Right forelimb (tissue), 1 donor: ENCODE results near the gene DYSF.

ENCODE experiments used
- DNase-seq: peaks from one replicate; pipeline ENCODE4 v3.0.0-alpha.2; 2018

DYSF gene

DNA sequence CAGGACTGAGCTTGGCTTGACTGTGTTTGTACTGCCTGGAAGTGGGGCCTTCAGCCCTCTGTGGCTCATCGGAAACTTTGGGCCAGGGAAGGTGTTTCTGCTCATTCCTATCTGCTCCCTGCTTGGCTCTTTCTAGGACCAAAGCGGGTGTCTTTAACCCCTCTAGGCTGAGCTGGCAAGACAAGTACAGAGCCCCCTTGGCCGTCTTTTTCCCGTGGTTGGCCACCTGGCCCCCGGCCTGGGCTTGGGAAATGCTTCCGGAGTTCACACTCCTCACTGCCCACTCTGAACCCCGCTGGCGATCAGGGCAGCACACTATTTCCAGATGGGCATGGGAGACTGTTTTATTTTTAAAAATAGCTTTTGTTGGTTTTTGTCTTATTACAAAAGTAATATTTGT is 243.0 kb downstream of the DYSF start:
- no peak for DNase-seq

DNA sequence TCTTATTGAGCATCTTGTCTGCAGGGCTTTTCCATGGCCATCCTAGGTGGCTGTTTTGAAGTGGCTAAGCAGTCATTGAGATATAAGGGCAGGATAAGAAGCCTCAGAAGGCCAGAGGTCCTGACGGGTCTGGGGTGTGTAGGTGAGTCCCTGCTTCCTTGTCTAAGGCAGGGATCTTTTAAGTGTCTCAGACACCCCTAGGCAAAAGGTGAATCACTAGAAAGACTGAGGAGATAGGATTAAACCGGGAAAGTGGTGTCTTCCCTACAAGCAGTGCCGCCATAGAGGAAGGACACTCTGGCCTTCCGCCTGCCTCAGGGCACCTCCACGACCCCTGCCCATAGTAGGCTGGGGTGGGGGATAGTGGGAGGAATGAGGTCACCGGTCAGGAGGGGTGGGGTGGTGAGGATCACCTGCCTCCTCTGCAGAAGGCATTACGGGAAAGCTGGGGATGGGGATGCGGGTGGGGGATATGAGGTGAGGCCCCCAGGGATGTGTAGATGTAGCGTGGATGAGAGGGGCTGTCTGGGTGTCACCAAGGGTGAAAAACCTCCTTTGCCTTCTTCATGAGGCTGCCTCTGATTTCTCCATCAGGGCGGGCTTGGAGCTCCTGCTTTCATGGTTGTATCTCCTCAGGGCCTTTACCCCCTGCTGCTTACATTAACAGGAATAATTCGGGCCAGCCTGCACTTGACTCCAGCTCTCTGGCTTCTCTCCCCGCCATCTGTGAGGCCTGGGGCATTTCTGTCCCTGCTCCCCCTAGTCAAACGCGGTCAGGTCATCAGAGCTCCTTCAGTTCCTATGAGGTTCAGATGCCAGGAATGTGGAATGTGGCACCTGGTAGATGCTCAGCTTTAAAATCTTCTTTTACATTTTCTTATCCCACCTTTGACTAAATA is 244.0 kb downstream of the DYSF start:
- no peak for DNase-seq

GRCh38 chr2:71699428-71699827 is 246.1 kb downstream of the DYSF start:
- DNase-seq = no peak

DNA sequence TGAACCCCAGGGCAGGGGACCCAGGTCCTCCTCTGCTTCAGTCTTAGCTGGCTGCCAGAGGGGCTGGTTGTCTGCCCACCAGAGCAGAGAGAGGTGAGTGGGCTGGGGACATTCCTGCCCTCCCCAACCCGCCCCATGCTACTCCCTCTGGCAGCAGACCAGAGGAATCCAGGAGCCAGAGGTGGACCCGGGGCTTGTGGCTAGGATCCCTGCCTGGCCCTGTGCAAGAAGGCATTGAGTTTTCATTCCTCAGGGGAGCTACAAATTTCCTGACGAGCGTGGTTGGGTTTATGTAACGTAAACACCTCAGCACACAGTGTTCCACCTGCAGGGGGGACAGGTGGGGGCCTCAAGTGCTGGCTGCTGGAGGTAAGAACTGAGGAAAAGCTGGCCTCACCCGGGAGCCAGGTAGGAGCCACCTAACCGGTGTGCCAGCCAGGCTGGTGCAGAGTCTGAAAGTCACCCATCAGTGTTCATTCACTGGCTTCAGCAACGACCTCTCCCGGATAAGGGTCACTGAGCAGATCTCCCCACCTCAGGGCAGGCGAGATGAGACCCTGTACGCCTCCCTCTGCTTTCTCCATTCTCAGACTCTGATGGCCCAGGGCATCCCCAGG is 246.8 kb downstream of the DYSF start:
- DNase-seq = no peak

DNA sequence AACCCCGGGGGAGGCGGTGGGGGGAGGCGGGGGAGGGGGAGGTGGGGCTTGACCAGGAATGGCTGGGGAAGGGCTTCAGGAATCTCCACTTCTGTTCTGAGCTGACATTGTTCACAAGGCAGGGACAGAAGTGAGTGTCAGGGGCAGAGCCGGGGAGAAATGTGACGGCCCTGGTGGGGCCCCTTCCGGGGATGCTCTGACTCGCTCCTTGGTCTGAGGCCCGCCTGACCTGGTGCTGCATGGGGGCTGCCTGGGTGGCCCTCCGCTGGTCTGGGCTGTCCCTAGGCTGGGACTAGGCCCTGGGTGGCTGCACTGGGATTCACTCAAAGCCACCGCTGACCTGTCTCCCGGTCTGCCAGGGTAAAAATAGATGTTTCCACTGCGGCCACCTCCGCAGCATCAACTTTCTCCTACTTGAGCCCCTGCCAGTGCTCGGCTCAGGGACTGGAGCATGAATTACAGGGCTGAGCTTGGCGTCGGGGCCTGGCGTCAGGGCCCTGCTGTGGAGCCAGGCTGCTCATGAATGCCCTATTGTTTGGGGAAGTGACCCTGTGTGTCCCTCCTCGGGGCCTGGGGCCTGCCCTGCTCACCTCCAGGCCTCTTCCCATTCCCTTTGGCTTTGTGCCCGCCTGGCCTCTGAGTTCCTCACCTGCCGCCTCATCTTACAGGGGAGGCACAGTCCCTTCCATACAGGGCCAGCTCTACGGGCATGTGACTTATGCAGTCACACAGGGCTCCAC is 247.5 kb downstream of the DYSF start:
- DNase-seq = peak; percentile 87

- no peak for DNase-seq
Observed at GRCh38 chr2:71702071-71702970, 249.0 kb downstream of the DYSF start.

GRCh38 chr2:71702971-71703898 is 249.9 kb downstream of the DYSF start:
- DNase-seq = no peak

- no peak for DNase-seq
Observed at GRCh38 chr2:71704131-71704561, 250.8 kb downstream of the DYSF start.

GRCh38 chr2:71704688-71705087 is 251.3 kb downstream of the DYSF start:
- no peak for DNase-seq

- no peak for DNase-seq
Observed at GRCh38 chr2:71705171-71705960, 252.0 kb downstream of the DYSF start.

DNA sequence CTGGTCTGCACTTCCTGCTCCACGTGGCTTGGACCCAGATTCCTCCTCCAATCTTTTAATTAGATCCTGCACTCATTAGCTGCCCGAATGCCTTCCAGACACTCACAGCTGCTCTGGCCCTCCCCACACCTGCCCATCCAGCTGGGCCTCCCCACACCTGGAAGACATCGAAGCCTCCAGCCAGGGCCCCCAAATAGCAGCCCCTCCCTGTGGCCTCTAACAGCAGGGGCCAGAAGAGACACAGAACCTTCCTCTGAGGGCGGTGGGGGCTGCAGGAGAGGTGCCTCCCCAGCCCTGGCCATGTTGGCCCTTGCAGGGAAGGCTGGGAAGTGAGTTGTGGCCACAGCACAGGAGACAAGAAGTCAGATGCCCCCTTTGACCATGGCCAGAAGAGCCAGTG is 252.8 kb downstream of the DYSF start:
- DNase-seq = no peak

GRCh38 chr2:71706836-71707235 is 253.5 kb downstream of the DYSF start:
- no peak for DNase-seq

DNA sequence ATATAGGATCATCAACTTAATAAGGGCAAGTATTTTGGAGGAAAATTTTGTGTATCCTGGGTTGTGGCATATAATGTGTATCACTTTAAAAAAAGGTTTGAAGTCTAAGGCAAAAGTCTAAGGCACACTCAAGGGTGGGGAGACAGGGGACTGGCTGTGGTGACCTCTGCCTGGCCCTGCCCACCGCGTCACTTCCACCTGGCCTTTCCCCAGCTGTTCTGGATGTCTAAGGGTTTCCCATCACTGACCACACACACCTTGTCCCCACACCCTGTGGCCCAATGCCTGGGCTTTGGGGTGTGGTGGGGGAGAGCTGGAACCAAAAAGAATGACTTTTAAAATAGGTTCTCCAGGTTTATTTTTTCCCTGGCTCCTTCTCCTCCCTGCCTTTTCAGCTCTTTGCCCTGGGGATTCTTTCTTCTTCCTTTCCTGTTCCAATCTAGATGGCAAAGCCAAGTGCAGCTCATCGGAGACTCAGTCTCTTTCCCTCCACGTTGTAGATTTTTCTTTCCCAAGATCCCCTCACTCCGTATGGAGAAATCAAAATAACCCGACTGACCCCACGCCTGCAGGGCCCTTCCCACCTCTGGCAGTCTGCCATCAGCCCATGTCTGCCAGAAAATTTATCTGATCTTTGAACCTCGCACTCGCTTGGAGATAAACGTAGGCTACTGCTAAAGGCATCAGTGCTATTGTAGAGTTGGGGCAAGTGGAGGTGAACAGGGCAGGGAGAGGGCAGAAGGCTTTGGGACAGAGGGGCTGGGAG is 257.2 kb downstream of the DYSF start:
- DNase-seq = no peak

- no peak for DNase-seq
Observed at GRCh38 chr2:71711133-71711855, 257.9 kb downstream of the DYSF start.

DNA sequence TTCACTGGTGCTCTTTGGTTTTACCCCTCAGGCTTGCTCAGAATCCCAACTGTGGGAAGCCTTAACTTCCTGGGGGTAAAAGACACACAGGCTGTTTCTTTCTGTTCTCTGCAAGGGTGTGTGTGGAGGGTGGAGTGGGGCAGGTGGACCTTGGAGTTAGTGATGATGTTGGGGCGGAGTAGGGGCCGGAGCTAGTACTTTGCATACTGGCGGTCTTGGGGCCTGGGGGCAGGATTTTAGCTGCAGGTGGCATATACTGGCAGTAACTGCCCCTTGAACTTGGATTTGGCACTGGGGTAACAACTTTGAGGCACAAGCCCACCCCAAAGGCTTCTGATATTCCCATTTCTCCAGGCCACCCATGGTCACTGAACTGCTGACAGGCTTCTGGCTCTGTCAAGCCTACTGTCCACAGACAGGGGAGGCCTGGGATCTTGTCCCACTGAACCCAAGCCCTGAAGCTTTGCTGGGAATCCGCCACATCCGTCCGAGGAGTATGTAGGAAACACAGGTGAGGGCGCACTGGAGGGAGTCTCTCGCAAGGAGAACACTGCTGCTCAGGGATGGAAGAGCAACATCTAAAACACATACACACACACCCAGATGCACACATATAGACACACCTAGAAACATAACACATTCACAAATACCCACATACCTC is 258.9 kb downstream of the DYSF start:
- DNase-seq = no peak

DNA sequence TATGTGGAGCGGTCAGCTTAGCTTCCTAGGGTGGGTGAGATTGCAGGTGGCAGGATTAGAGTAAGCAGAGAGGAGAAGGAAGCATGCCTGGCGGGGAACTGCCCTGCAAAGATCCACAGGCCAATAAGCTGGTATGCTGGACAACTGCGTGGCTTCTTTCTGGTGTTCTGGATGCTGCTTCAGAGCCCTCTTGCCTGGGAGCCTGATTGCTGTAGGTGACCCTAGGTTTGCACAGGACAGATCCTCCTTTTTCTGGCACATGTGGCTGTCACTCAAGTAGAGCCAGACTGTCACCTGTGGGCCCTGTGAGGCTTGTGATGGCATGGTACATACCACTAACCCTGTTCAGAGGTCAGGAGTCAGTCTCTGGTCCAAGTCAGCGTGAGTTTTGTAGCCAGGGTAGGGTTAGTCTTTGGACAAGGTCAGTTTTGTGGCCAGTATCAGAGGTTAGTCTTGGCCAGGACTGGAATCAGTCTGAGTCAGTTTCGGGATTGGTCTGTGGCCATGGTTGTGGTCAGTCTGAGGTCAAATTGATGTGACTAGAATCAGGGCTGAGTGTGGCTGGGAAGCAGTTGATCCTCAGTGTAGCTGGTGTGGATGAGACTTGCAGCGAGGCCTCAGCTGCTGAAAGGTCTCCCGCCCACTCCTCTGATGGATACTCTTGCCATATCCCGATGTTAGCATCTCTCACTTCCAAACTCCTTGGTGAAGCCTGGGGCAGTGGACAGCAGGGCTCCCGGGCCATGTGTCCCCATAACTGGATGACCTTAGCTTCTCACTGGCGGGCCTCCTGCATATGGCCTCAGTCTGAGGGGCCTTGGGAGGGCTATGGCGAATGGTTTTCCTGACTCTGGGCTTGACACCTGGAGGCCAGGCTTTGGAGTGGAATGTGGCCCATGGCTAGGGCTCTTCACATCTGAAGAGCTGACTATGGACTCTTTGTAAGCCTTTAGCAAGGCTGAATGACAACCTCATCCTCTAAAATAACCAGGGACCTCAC is 260.5 kb downstream of the DYSF start:
- DNase-seq = no peak

- DNase-seq = no peak
Observed at GRCh38 chr2:71714601-71715240, 261.4 kb downstream of the DYSF start.
